ENCODE measurements around the gene UGT1A5. TPM values are rescaled to one million over a fixed set of nuclear protein-coding genes. Genes with fewer than 3 reads are reported as not detected.

UGT1A5 gene
- total and polyA plus RNA-seq, 2 experiments from 2014 or later: not detected

- Histone ChIP-seq H3K4me3 (no peak overlapping the region), H3K9me3 (ENCODE audit: low read depth) (no peaks in the 10 kb centered on the region), H3K4me1 (ENCODE audit: low read depth) (no peaks in the 10 kb centered on the region), H3K36me3 (no peaks in the 10 kb centered on the region), H3K27ac (no peak overlapping the region), H3K27me3 (no peaks in the 10 kb centered on the region)
- no peak for DNase-seq (ENCODE audit: low read depth in 1 of 2, low spot score in 1 of 2)
- TF ChIP-seq CTCF (IDR thresholded peaks at IDR 0.05; ENCODE audit: low read depth, low read length): no peak
Measured at GRCh38 chr2:233798335-233799086, 85.8 kb downstream of the UGT1A5 start.

- no peak for DNase-seq (ENCODE audit: low read depth in 1 of 2, low spot score in 1 of 2)
- H3K36me3 ChIP-seq: no peaks in the 10 kb centered on the region
- H3K27me3 ChIP-seq: no peaks in the 10 kb centered on the region
- no peaks in the 10 kb centered on the region for H3K9me3 ChIP-seq (ENCODE audit: low read depth)
- H3K4me1 ChIP-seq (ENCODE audit: low read depth): no peaks in the 10 kb centered on the region
- TF ChIP-seq CTCF (IDR thresholded peaks at IDR 0.05; ENCODE audit: low read depth, low read length): no peak
- no peak overlapping the region for H3K4me3 ChIP-seq
- H3K27ac ChIP-seq: no peak overlapping the region
Measured at GRCh38 chr2:233799087-233799665, 86.5 kb downstream of the UGT1A5 start.

- no peaks in the 10 kb centered on the region for H3K36me3 ChIP-seq
- H3K4me1 ChIP-seq (ENCODE audit: low read depth): no peaks in the 10 kb centered on the region
- DNase-seq (ENCODE audit: low read depth in 1 of 2, low spot score in 1 of 2): no peak
- no peaks in the 10 kb centered on the region for H3K9me3 ChIP-seq (ENCODE audit: low read depth)
- no peak overlapping the region for H3K4me3 ChIP-seq
- TF ChIP-seq CTCF (IDR thresholded peaks at IDR 0.05; ENCODE audit: low read depth, low read length): no peak
- no peaks in the 10 kb centered on the region for H3K27me3 ChIP-seq
- no peak overlapping the region for H3K27ac ChIP-seq
Measured at GRCh38 chr2:233799716-233800115, 87.0 kb downstream of the UGT1A5 start.

- Histone ChIP-seq H3K4me1 (ENCODE audit: low read depth) (no peaks in the 10 kb centered on the region), H3K36me3 (no peaks in the 10 kb centered on the region)
- DNase-seq (ENCODE audit: low read depth in 1 of 2, low spot score in 1 of 2): no peak
Measured at GRCh38 chr2:233800208-233800607, 87.5 kb downstream of the UGT1A5 start.

More at GRCh38 chr2:233800208-233800607, 87.5 kb downstream of the UGT1A5 start:
- Histone ChIP-seq H3K27ac (no peak overlapping the region), H3K27me3 (no peaks in the 10 kb centered on the region), H3K4me3 (no peak overlapping the region), H3K9me3 (ENCODE audit: low read depth) (no peaks in the 10 kb centered on the region)
- TF ChIP-seq CTCF (IDR thresholded peaks at IDR 0.05; ENCODE audit: low read depth, low read length): no peak
